GM12891 (cell line): ENCODE results near the gene C2CD4A.

ENCODE experiments used
- DNase-seq: peaks from one replicate; pipeline ENCODE4 v3.0.0; 2011; ENCODE audit warnings: low spot score; ENCODE audit not compliant: insufficient read length
- FAIRE-seq: peaks from 2 replicates; lab custom pipeline; 2011; peaks lifted over from hg19 to GRCh38; lab: Jason Lieb, UNC
- PAX5 ChIP-seq: IDR thresholded peaks from 2 replicates; pipeline ENCODE4 v1.6.1; 2011; ENCODE audit warnings: low read length, moderate library complexity, mild to moderate bottlenecking; ENCODE audit not compliant: insufficient read depth, severe bottlenecking
- POLR2A ChIP-seq: IDR thresholded peaks from 2 replicates; pipeline ENCODE4 v1.6.1; 2011; ENCODE audit warnings: low read depth, low read length, control low read depth
- POLR2AphosphoS5 ChIP-seq: IDR thresholded peaks from 2 replicates; pipeline ENCODE4 v1.6.1; 2011; ENCODE audit warnings: low read depth, low read length, control low read depth
- POU2F2 ChIP-seq: IDR thresholded peaks from 2 replicates; pipeline ENCODE4 v1.6.1; 2011; ENCODE audit warnings: low read depth, mild to moderate bottlenecking, control low read depth, low read length, moderate library complexity
- SPI1 ChIP-seq: IDR thresholded peaks from 2 replicates; pipeline ENCODE4 v1.6.1; 2011; ENCODE audit warnings: low read depth, low read length, control low read depth
- TAF1 ChIP-seq: IDR thresholded peaks from 2 replicates; pipeline ENCODE4 v1.6.1; 2011; ENCODE audit warnings: low read depth, low read length, control low read depth

Gene C2CD4A

GRCh38 chr15:62109437-62109836, 42.7 kb downstream of the C2CD4A start:
- FAIRE-seq: no peak
- no peak for DNase-seq
- TF ChIP-seq POU2F2 (no peak), POLR2A (no peak), POLR2AphosphoS5 (no peak), PAX5 (no peak), SPI1 (no peak), TAF1 (no peak)

DNA sequence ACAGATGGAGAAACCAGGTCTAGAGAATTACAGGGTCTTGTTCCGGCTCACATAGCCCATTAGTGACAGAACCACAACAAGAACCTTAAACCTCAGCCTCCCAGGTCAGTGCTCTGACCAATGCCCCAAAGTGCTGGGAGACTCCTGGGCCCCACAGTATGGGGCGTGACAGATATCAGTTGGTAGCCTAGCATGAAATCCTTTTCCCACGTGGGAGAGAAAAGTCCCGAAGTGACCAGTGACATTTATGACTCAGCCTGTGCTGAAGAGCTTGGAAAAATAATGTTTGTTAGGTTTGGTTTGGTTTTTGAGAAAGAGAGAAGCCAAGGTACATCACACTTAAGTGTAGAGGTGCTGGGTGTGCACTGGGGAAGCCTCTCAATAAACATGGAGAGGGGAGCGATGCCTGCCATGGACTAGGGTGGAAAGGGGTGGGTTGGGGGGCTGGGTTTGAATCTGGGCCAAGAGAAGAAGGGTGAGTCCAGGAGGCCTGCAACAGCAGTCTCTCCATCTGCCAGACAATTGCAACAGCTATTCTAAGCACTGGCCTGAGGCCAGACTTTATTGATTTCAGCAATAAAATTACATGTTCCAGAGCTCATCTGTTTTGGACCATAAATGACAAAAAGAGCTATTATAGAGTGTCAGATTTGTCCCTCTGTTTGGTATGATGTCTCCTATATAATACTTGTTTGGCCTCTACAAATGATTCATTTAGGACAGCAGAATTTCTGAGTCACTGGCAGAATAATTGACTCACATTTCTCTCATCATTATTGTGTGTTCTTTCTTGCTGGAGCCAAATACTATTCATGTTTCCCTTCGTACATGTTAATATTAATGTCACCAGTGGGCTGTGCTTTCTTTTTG, 43.4 kb downstream of the C2CD4A start:
- no peak for FAIRE-seq

DNA sequence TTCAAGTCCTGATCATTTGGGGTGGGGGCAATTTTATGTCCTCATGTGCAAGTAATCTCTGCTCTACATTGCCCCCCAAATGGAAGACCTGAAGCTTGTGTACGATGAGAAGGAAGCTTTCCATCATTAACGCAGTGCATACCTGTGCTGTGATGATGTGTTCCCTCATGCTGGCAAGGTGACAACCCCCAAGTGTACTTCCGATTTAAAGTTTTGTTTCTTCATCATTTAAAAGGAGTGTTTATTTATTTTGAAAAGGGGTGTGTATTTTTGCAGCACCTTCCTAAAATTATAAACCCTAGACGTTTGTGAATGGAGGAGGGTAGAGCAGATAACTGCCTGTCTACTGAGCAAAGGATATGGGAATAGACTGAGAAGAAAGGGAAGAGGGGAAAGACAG, 45.3 kb downstream of the C2CD4A start:
- no peak for DNase-seq
- no peak for FAIRE-seq

More for the DNA sequence above, 43.4 kb downstream of the C2CD4A start:
- no peak for DNase-seq
- TF ChIP-seq SPI1 (no peak), POU2F2 (no peak), POLR2A (no peak), TAF1 (no peak), PAX5 (no peak), POLR2AphosphoS5 (no peak)

GRCh38 chr15:62112616-62113593, 46.1 kb downstream of the C2CD4A start:
- TF ChIP-seq SPI1: no peak
- TF ChIP-seq POLR2AphosphoS5: no peak
- TF ChIP-seq POLR2A: no peak
- no peak for TF ChIP-seq TAF1
- FAIRE-seq (no peak), DNase-seq (no peak)

More for the DNA sequence above, 45.3 kb downstream of the C2CD4A start:
- no peak for TF ChIP-seq POLR2AphosphoS5
- no peak for TF ChIP-seq POU2F2
- no peak for TF ChIP-seq POLR2A
- no peak for TF ChIP-seq PAX5
- no peak for TF ChIP-seq SPI1
- no peak for TF ChIP-seq TAF1

- no peak for DNase-seq
- TF ChIP-seq POLR2A: no peak
- no peak for TF ChIP-seq POLR2AphosphoS5
- TF ChIP-seq SPI1: no peak
- no peak for TF ChIP-seq POU2F2
These were observed 49.1 kb downstream of the C2CD4A start for GRCh38 chr15:62115847-62116246.

GRCh38 chr15:62118520-62119226, 51.9 kb downstream of the C2CD4A start:
- DNase-seq (no peak), FAIRE-seq (no peak)
- no peak for TF ChIP-seq POU2F2
- no peak for TF ChIP-seq TAF1
- no peak for TF ChIP-seq PAX5
- TF ChIP-seq SPI1: no peak
- TF ChIP-seq POLR2AphosphoS5: no peak
- no peak for TF ChIP-seq POLR2A

More at GRCh38 chr15:62115847-62116246, 49.1 kb downstream of the C2CD4A start:
- FAIRE-seq: no peak

DNA sequence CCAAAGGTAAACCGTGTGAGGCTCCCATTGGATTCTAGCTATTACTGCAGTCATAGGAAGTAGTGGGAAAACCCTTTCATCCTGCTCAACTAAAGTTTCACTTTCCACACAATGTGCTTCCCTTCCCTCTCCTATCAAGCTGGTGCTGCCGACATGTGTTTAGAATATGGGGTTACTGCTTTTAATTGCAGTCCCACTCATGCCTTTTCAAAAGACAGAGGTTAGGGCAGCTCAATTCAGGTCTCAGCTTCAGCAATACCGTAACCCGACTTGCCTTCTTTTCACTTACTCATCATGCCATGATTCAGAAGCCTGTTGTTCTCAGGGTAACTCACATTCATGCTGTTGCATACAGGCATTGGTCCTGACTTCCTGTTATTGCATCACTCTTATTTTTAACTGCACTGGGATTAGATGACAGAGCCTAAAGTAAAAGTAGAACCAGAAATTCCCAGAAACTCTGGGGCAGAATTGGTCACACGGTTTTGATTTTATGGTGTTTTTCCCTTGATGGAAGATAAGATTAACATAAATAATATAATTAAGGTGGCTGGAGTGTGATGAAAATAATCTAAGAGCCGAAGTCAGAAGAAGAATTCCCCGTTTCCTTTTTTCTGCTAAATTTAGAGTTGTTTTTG, 52.6 kb downstream of the C2CD4A start:
- TF ChIP-seq TAF1 (no peak), PAX5 (no peak), POU2F2 (no peak), POLR2AphosphoS5 (no peak), POLR2A (no peak), SPI1 (no peak)
- no peak for FAIRE-seq
- DNase-seq: no peak

DNA sequence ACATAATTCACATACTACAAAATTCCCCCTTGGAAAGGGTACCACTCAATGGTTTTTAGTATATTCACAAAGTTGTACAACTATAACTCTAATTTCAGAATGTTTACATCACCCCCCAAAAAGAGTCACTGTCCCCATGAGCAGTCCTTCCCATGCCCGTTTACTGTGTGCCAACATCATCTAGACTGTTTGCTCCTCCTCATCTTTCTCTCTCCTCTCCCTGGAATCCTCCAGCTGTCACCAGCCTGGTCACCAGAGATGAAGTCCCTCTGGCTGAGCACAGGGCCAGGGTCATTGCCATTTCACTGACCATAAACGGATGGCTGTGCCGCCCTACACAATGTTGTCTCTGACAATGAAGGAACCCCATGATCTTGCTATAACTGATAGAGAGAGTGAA, 53.1 kb downstream of the C2CD4A start:
- DNase-seq (no peak), FAIRE-seq (no peak)
- TF ChIP-seq PAX5: no peak
- no peak for TF ChIP-seq POU2F2
- no peak for TF ChIP-seq SPI1
- TF ChIP-seq POLR2A: no peak
- TF ChIP-seq POLR2AphosphoS5: no peak
- no peak for TF ChIP-seq TAF1
